Upper lobe of right lung (tissue), 1 donor: ENCODE results near the gene HES1. TPM values are rescaled to one million over a fixed set of nuclear protein-coding genes. Genes with fewer than 3 reads are reported as not detected.

Source experiments
- ATAC-seq: fragments of 200-7000 bp; cut with Tn5 transposase; one replicate; pipeline ENCODE4 v1.9.1; 2020; ENCODE audit warnings: mild to moderate bottlenecking, moderate library complexity
- DNase-seq: peaks from one replicate; pipeline ENCODE4 v3.0.0-alpha.2; 2020
- H3K27ac ChIP-seq: fragments of 200-600 bp; one replicate; pipeline ENCODE4 v1.8.0; 2022
- H3K27me3 ChIP-seq: fragments of 200-600 bp; one replicate; pipeline ENCODE4 v1.8.0; 2022; ENCODE audit warnings: mild to moderate bottlenecking
- H3K36me3 ChIP-seq: fragments of 200-600 bp; one replicate; pipeline ENCODE4 v1.8.0; 2022
- H3K4me1 ChIP-seq: fragments of 200-600 bp; one replicate; pipeline ENCODE4 v1.8.0; 2022
- H3K4me3 ChIP-seq: fragments of 200-600 bp; one replicate; pipeline ENCODE4 v1.8.0; 2022; ENCODE audit warnings: mild to moderate bottlenecking
- H3K9me3 ChIP-seq: fragments of 200-600 bp; one replicate; pipeline ENCODE4 v1.8.0; 2022
- CTCF ChIP-seq: fragments of 200-600 bp; IDR thresholded peaks from one replicate; pipeline ENCODE4 v1.8.0; 2022; ENCODE audit warnings: antibody characterized with exemption
- intact Hi-C: fragments of 100-400 bp; cut with DNase I; formaldehyde crosslinking; loops from one replicate; pipeline ENCODE4 v1.11.0; 2022
- total RNA-seq: library from RNA; stranded (reverse); fragmentation: NEBNext Ultra II Directional; extraction: Animal tissue kit (Norgen Biotek cat#: 25700); gene quantifications from one replicate; pipeline ENCODE4 v1.2.1, GENCODE V29; 2021
- donor health status: DM: no; HTN: yes; CAD: no; lungs with severe emphysema.

Gene HES1
- total RNA-seq, 1 donor from 2014 or later: 43.6 TPM

DNA sequence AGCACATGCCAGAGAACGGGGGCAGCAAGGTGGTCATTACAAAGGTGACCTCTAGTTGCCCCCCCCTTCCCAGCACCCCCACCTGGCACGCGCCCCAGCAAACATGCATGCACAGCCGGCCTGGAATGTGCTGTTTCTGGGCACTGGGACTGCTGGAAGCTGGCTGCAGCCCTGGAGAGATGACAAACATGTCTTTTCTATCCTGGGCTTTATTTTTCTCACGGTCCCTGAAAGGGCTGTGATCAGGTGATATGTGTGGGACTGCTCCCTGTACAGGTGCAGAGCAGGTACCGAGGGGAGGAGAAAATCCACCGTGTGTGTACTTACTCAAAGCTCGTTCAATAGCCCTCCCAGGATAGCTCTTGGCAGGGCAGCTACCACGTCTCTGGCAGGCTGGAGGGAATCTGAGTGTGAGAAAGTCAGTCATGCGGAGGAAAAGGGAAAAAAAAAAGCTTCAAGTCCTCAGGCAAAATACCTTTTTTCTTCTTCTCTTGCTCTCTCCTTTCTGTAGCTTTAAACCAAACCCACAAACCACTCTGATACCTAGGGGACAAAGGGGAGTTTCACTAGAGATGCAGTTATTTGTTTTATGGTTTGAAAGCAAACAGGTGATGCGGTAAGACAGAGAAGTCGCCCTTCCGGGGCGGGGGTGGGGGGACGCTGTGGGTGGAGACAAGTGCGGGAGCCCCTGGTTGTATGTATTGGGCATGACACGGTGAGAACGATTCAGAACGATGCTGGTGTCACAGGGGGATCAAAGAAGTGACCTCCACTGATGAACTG lies 5.0 kb upstream of the HES1 start:
- DNase-seq (no peak), ATAC-seq (no peak)
- Histone ChIP-seq H3K4me3 (no peak overlapping the region), H3K9me3 (no peaks in the 10 kb centered on the region), H3K27ac (no peak overlapping the region), H3K4me1 (peaks cover 36% of the 10 kb centered on the region), H3K36me3 (no peaks in the 10 kb centered on the region), H3K27me3 (no peaks in the 10 kb centered on the region)
- TF ChIP-seq CTCF: no peak
- intact Hi-C loops: loop anchor here (10.0 kb wide), 1 partner anchor 184 kb away; no protein-coding TSS in a partner anchor

DNA sequence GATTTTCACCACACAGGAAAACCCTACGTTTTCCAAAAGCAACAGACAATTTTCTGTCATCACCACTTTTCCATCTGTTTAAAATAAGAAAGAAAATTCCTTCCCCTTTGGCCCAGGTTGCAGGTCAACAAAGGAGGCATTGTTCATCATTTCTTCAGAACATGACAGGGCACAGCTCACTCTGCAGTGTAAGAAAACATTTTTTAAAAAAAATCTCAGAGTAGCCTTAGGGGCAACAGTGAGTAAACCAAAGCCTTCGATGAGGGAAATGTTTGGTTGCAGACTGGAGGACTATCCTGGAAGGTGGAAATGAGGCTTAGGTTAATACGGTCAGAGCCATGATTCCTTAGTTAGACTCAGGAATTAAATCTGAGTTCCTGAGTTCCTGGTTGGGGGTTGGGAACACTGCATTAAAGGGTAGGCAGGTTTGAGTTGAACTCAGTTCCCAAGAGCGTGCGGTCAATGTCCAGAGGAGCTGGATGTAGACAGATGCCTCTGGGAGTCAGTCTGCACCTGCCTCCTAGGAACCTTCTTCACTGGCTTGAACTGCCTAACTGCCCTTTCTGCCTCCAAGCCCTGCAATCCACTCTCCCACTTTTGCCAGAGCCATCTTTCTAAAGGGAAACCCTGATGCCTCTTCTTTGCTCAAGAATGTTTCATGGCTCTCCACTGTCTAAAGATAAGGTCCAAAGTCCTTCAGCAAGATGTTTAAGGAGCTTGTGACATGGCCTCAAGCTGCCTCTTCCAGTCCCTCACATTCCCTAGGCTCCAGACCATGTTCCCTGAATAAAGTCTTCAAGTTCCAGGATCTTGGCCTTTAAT lies 3.3 kb upstream of the HES1 start:
- no peak for TF ChIP-seq CTCF
- H3K27ac ChIP-seq: no peak overlapping the region
- DNase-seq (no peak), ATAC-seq (no peak)
- no peaks in the 10 kb centered on the region for H3K27me3 ChIP-seq
- H3K9me3 ChIP-seq: no peaks in the 10 kb centered on the region
- peaks cover 39% of the 10 kb centered on the region for H3K4me1 ChIP-seq
- intact Hi-C loops: loop anchor here (10.0 kb wide), 1 partner anchor 182 kb away; no protein-coding TSS in a partner anchor
- H3K4me3 ChIP-seq: no peak overlapping the region
- no peaks in the 10 kb centered on the region for H3K36me3 ChIP-seq

DNA sequence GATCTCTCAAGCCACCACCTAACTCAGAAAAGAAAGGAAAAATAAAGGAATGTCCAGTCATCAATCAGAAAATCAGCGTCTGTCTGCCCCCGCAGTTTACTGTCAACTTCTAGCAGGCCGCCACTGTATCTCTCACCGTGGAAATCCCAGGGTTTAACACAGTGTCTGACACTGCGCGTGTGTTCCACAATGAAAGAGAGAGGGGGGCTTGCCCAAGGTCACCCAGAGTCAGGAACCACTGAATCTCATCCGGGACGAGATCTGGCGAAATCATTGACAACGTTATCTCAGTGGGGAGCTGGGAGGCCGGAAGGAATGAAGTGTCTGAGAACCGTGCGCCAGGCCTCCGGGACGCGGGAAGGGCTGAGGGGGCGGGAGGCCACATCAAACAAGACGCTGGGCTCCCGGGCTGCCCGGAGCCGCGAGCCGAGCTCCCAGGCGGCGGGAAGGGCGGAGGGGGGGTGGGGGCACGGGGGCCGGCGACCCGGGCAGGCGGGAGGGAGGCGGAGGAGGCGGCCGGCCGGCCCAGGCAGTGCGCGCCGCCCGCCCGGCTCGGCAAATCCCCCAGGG lies 2.2 kb upstream of the HES1 start:
- Histone ChIP-seq H3K27me3 (no peaks in the 10 kb centered on the region), H3K4me3 (peak overlapping the region; percentile 47), H3K27ac (peak overlapping the region; percentile 74), H3K9me3 (no peaks in the 10 kb centered on the region), H3K36me3 (no peaks in the 10 kb centered on the region), H3K4me1 (peaks cover 48% of the 10 kb centered on the region)
- ATAC-seq (peak; percentile 1), DNase-seq (peak; percentile 85)
- intact Hi-C loops: loop anchor here (10.0 kb wide), 1 partner anchor 181 kb away; no protein-coding TSS in a partner anchor
- no peak for TF ChIP-seq CTCF

DNA sequence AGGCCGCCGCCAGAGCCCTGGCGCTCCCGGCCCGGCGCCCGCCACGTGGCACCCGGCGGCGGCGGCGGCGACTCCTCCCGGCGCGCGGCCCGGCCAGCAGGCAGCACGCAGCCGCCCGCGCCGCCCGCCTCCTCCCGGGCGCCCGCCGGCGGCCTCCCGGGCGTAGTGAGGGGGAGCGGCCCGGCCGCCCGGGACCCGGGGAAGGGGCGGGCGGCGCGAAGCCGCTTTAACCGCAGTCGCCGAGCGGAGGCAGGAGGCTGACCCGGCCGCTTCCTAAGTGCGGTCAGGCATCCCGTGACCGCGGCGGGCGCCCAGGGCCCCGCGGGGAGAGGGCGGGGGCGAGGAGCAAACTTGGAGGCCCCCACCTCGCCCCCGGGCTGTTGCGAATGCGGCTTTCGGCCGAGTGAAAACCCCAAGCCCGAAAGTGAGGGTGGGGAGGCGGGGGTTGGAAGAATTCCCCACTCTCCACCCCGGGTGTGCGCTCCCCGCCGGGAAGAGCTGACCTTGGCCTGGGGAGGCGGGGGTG lies 1.7 kb upstream of the HES1 start:
- H3K4me1 ChIP-seq: peaks cover 54% of the 10 kb centered on the region
- no peak for TF ChIP-seq CTCF
- H3K27ac ChIP-seq: peak overlapping the region; percentile 94
- ATAC-seq (peak; percentile 33), DNase-seq (peak; percentile 91)
- H3K4me3 ChIP-seq: peak overlapping the region; percentile 68
- intact Hi-C loops: loop anchor here (10.0 kb wide), 1 partner anchor 181 kb away; no protein-coding TSS in a partner anchor
- no peaks in the 10 kb centered on the region for H3K27me3 ChIP-seq
- H3K36me3 ChIP-seq: no peaks in the 10 kb centered on the region
- no peaks in the 10 kb centered on the region for H3K9me3 ChIP-seq

- intact Hi-C loops: loop anchor here (5.0 to 10.0 kb wide), 3 partner anchors 132 to 348 kb away; no protein-coding TSS in a partner anchor
- H3K36me3 ChIP-seq: no peaks in the 10 kb centered on the region
- ATAC-seq: peak; percentile 82
- no peaks in the 10 kb centered on the region for H3K27me3 ChIP-seq
- H3K4me1 ChIP-seq: peaks cover 60% of the 10 kb centered on the region
- no peak for TF ChIP-seq CTCF
- peak; percentile 96 for DNase-seq
- H3K27ac ChIP-seq: peak overlapping the region; percentile 94
- no peaks in the 10 kb centered on the region for H3K9me3 ChIP-seq
- peak overlapping the region; percentile 68 for H3K4me3 ChIP-seq
Observed at GRCh38 chr3:194134757-194135515, 1.0 kb upstream of the HES1 start.
